Activated CD4-positive, CD25-positive, alpha-beta regulatory T cell treated with anti-CD3 and anti-CD28 coated beads, Interleukin-2, amount 50 U/mL, for 72 hours (primary cell): ENCODE results near the gene TMC2.
A peak's percentile ranks its signal among the peaks of the same experiment; 100 is the strongest.
"Not testable (repeated sequence)": the region's sequence is repeated elsewhere in the genome, so short reads cannot be mapped to it uniquely, and the experiment has no call there.

Experiments
- DNase-seq: peaks from one replicate; pipeline ENCODE4 v3.0.0; 2021

TMC2 gene

DNA sequence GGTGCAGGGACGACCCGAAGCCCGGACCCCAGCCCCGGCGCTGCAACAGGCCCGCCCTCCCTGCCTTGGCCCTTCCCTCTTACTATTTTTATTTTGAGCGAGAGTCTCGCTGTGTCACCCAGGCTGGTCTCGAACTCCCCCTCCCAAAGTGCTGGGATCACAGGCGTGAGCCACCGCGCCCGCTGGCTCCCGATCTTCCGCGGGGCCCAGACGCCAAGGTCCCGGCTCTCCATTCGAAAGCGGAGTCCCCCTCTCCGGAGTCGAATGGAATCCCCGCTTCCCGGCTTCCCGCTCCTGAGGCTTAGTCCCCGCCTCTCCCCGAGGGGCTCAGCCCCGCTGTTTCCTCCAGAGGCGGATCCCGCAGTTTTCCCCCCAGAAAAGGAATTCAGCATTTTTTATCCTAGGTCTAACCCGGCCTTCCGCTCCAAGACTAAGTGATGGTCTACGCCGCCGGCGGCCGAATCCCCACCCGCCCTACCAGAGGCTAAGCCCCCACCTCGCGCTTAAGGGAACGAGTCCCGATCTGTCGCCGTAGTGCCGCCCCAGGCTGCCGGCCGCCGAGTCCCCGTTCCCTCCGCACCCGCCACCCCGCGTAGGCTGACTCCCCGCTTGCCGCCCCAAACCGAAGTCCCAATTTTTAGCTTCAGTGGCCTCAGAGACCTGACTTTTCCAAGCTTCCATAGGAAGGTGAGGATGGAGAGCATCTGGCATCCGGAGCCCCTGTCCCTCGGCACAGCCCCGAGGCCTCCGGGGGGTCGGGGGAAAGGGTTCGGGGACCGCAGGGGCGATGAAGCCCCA is 11.5 kb upstream of the TMC2 start:
- DNase-seq: peak; percentile 51

DNA sequence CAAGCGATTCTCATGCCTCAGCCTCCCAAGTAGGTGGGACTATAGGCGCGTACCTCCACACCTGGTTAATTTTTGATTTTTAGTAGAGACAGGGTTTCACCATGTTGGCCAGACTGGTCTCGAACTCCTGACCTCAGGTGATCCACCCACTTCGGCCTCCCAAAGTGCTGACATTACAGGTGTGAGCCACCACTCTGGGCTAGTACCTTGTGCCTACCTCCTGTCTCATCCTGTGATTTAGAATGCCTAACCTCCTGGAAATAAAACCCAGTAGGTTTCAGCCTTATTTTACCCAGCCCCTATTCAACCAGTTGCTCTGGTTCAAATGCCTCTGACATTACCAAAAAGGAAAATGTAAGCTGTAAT is 10.2 kb upstream of the TMC2 start:
- DNase-seq: not testable (repeated sequence)

DNA sequence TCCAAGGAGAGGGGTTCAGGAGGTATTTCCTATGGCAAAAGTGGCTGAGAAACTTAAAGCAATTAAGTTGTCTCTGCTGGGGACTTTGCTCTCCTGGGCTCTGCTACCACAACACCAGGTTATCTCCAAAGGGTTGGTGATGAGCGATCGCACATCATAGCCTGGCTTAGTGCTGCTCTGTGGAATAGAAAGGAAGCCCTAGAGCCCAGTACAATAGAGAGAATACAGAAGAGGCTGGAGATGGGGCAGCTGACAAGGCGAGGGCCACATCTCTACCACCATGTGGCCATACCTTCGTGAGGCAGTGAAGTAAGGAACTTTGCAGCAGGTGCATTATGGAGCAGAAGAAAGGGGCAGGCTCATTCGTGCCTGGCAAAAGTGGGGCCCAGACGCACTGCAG is 8.6 kb upstream of the TMC2 start:
- DNase-seq: no peak

DNA sequence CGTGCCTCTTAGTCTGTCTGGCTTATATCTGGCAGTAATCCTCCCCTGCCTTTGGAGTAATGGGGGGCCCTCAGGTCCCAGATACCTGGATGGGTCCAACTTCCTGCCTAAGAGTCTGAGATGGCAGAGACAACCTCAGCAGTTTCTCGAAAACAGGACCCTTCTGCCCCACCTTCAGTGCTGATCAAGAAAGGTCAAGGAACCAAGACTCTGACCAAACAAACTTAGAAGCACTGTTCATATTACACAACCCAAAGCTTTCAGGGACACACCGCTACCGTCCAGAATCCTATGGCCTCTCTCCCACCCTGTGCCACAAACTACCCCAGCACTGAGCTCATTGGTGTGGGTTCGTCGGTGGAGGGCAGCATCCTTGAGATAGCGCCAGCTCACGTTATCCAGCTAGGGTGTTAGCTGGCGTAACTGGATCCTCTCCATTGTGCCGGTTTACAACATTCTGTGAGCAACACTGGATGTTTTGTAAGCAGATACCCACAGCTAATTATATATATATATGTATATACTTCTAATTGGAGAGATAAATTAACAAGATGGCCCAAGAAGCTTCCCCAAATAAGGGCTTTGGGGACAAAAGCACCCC is 7.6 kb upstream of the TMC2 start:
- no peak for DNase-seq

DNA sequence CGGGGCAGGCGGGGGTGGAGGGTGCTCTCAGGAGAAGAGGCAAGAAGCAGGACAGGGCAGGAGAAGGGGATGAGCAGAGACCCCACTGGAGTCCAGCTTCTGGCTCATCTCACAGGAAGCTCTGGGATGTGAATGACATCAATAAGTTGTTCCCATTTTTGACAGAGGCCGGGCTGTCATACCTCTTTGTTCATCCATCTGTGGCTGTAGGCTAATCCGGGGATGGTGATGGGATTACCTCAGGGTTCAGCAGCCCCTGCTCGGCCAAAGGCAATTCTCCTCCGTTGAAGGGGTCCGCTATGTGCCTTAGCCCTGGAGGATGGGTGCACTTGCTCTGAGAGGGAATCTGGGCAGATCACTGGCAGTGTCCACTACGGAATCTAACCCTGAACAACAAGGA is 3.3 kb upstream of the TMC2 start:
- no peak for DNase-seq

DNA sequence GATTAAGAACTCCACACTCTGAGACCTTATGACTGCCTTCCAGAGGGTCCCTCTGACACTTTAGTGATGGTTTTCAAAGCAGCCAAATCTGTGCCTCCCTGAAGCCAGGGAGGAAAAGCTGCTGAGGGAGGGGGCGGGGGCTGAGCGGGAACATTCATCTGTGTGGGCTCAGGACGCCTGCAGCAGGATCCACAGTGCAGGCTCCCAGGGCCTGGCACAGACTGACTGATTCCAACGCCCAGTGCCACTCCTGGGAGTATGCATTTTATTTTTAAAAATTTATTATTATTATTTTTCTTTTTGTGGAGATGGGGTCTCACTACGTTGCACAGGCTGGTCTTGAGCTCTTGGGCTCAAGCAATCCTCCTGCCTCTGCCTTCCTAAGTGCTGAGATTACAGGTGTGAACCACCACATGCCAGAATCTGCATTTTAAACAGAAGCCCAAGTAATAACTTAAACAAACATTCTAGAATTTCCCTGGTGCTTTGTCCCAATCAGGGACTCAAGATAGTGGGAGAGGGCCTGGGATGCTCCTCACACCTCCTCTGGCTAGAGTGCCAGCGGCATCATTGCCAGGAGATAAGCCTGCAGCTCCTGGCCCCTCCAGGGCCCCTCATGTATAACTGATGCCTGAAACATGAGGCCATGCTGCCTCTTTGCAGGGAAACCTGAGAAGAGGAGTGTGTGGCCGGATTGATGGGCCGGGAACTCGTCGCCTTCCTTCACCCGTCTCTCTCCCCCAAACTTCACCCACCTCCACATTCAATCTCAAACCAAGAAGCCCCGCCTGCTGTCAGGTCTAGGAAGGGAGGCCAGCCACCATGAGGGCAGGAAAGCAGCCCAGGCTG is 438 bp upstream of the TMC2 start:
- DNase-seq: no peak

DNA sequence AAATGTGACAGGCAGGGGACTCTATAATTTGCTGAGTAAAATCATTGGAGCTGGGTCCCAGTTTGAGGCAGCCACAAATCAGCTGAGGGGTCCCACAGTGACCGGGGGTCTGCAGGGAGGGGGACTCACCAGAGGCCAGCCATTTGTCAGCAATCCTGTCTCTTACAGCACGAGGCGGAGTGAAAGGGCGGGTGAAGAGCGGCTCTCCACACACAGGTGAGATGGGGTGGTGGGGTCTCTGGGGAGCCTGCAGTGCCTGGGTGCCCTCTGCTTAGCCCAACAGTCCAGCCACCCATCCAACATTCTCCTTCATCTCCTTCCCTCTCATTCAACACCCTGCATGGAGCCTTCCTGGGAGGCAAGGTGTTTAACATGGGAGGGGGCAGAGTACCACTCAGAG is 728 bp downstream of the TMC2 start:
- no peak for DNase-seq

DNA sequence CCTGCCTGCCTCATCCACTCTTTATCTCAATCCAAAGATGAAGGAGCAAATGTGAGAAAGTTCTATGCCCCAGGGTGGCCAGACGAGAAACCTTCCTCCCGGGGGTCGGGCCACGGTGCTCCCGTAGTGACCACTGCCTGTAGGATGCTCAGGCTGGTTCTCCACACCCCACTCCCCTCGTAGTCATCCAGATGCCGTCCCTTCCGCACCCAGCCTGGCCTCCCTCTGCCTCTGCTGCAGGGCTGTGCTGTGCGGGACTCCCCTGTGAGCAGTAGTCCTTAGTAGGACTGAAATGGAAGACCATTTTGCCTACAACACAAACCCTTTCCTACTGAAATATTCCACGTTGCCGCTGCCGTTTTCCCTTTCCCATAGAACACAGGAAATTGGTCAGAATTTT is 2.0 kb downstream of the TMC2 start:
- DNase-seq: no peak

DNA sequence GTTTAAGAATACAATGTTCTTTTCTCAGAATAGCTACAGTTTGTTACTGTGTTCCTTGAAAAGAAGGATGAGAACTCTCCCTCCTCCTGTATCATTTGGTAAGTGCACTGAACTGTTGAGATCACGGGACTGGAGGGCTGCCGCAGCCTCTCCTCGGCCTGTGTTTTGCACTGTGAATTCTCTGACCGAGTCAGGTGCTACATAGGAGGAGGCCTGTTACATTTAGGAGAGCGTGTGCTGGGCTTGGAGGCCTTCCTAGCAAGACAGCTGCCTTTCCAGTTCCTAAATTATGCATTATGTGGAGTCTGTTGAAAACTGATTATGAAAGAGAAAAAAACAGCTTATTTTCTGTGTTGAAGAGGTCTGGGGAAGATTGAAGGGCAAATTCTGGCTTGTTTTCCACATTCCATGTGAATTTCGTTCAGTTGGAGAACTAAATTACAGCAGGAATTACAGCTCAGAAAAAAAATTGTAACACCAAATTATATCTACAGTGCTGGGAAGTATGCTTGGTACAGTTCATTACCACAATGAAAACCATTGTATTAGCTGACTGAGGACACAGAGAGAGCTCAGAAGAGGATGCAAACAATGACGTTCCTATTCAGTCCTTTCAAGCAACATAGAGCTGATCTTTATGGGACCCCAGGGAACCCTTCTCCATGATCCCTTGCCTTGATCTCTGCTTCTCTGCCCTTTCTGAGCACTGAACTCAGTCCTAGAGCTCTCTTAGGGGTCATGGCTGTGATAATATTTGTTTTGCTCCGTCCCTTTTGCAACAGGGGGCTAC is 2.8 kb downstream of the TMC2 start:
- DNase-seq: no peak

DNA sequence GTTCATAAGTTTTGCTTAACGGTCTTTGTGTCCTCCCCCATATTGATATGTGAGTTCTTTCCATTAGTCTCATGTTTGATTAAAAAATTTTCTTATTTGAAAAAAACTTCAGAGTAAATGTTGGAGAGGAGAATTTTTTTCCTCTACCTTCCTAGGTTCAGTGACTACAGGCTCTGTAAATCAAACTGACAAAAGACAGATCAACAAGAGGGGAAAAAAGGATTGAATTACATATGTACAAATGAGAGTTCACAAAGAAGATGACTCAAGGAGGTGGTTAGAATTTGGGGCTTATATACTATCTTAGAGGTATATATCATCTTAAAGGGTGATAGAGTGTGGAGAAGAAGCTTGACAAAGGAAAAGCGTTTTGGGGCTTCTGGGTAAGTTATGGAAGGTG is 5.6 kb downstream of the TMC2 start:
- no peak for DNase-seq

DNA sequence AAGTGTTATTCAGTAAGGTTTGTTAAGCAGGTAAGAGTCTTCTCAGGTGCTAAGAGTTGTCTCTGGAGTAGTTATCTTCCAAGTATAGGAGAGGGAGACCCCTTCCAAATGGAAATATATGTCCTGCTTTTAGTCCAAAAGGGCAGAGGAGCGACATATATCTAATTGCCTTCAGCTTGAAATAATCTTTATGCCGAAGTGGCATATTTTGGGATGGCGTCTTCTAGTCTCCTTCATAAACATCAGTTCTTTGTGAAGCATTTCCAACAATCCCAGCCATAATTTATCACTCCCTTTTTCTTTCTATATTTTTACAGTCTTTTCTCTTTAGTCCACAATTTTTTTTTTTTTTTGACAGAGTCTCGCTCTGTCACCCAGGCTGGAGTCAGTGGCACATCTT is 6.0 kb downstream of the TMC2 start:
- no peak for DNase-seq

DNA sequence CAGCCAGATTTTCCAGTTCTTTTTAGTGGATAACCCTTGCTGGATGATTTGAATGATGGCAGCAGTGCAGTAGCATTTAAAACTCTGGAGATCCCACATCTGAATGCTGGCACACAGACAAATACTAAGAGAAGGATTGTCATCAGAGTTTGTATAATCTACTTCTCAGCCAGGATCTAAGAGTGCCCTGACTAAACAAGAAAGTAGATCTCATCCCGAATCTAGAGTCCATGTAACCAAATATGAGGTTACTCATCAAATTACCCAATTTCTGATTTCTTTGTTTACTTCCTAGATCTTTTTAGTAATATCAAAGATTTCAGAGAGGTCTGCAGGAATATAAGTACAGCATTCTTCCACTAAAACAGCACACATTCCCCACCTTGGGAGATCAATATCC is 7.8 kb downstream of the TMC2 start:
- no peak for DNase-seq

DNA sequence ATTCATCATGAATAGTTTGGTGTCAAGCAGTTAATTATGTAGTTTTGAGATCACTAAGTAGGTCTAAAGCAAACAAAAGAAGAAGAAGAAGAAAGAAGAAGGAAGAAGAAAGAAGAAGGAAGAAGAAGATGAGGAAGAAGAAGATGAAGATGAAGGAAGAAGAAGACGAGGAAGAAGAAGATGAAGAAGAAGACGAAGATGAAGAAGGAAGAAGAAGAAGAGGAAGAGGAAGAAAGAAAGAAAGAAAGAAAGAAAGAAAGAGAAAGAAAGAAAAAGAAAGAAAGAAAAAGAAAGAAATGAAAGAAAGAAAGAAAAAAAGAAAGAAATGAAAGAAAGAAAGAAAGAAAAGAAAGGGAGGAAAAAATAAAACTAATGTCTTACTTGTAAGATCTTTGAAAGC is 9.2 kb downstream of the TMC2 start:
- no peak for DNase-seq

DNA sequence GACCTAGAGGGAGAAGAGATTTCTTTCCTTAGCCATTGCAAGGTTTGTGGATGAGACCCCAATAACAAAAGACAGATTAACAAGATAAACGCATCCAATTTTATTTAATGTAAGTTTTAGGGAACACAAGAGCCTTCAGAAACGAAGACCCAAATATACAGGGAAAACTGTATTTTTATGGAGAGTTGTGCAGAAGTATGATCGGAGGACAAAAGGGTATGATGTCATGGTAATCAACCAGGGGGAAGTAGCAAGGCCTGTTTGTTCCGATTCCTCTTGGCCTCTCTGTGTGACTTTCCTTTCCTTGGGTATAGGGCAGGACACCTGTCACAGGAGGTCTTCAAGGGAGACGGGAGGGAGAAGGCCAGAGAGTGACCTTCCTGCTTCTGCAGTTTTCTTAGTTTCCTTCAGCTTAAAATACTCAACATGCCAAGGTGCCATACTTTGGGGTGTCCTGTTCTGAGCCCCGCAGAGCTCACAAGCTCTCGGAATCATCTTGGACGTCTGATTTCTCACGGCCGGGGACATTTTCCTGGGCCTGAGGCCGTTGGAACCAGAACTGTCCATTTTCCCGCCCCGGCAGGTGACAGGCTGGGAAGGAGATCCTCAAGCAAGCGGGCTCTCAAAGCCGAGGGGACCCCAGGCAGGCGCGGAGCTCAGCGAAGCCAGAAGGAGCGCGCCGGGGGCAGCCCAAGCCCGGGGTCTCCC is 21.7 kb downstream of the TMC2 start:
- DNase-seq: no peak

DNA sequence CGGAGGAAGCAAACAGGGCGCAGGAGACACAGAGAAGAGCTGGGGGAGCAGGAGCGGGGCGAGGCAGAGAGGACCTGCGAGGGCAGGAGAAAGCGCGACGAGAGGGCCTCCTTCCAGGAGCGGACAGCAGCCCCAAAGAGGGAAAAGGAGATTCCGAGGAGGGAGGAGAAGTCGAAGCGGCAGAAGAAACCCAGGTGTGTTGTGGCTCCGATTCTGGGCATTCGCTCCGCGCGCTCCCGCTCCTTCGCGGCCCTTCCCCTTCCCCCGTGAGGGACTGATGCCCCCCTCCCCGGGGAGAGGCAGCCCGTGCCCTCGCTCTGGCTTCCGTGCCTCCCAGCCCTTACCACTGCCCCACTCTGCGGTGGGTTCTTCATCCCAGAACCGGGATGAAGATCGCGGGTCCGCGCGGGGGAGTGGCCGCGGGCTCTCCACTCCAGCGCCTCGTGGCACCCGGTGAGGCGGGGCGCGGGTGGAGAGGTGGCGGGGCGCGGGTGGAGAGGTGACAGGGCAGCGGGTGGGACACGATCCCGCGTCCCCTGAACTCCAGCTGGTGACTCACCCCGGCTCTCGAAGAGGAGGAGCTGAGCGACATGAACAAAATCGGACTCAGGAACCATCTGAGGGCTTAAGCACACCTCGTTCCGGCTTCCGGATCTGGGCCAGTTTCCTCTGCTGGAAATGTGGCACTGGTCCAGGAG is 22.4 kb downstream of the TMC2 start:
- no peak for DNase-seq

DNA sequence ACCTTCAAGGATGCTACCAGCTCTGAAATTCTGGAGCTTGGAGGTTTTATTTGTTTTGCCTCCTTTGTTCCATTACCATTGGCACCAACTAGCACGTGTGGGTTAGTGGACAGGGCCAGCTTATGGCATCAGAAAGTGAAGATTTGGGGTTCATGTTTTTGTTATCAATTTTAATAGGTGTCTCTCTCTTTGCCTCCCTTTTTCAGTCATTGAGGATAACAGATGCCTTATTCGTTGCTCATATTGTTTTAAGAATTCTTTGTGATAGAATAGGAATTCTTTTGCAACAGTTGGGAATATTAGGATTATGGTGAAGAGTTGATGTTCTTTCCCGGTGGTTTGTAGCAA is 22.9 kb downstream of the TMC2 start:
- no peak for DNase-seq

DNA sequence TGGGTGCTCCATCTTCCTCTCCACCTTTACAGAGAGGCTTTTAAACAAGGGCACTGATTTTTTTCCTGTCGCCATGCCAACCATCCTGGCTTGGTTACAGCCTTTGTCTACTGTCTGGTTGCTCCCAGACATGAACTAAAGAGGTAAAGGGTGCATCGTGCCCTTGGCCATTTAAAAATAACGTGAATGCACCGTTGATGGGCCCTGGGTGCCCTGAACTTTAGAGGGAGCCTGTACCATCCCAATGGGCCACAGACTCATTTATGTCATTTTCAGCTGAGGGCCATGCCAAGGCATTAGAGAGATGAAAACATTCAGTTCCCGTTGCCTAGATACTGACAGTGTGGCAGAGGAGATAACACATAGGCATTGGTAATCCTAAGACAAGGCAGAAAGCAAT is 23.3 kb downstream of the TMC2 start:
- no peak for DNase-seq

DNA sequence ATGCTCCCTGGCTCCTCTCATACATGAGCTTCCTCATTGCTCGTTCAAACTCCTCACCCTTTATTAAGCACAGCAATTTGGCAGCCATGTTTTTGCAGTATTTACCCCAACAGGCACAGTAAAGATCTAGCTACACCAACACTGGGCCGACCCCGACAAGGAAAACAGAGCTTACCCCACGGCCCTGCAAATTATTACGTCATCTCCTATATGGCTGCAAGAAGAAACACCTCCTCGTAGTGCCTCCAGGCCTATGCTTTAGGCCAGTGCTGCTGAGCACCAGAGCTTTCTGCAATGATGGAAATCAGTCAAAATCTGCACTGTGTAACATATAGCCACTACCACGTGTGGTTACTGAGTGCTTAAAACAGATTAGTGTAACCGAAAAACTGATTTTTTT is 26.7 kb downstream of the TMC2 start:
- DNase-seq: no peak

DNA sequence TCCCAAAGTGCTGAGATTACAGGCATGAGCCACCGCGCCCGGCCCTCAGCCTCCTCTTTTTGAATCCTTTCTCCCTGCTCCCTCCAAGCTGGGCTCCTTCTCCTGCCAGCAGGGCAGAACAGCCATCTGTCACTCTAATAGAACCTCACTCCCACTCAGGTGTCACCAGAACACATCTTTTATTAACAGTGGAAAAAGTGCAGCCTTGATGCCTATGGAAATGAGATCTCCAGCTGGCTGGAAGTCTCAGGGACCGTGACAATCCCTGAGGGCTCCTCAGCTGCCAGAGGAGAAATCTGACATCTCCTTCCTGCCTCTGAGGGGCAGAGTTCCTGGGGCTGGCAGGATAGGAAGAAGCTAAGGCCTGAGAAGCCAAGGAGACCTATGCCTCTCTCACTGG is 28.0 kb downstream of the TMC2 start:
- no peak for DNase-seq

DNA sequence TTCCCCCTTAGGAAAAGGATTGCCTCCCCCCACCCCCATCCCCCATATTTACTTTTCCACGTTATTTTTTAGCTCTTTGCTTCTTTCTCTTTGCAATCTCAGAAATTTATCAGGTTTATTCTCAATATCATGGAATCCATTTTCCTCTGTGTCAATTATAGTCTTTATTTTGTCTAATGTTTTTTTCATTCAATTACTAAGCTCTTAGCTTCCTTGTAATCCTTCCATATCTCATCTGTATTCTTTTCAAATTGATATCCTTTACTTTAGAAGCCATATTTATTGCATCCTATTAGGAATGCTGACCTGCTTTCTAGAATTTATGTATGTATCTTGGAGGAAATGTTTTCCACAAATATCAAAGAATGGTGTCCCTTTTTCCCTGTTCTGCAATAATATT is 39.3 kb downstream of the TMC2 start:
- DNase-seq: no peak

DNA sequence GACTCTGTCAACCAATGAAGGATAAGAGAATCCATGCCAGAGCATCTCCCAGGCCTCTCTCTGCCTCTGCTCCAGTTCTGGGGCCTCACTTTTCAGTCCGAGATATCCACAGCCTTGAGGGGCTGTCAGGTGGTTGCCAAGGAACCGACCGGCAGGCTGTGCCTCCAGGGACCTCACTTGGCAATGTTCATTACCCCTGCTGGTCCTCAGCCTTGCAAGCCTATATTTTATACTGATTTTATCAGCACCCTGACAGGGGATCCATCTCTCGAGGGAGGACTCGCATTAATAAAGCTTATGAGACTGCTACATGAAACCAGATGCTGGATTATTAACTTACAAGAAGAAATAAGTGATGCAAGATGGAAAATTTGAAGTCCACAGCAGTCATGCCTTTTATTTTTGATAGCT is 39.9 kb downstream of the TMC2 start:
- no peak for DNase-seq
